ENCODE results near the gene EXOC6.

DNA sequence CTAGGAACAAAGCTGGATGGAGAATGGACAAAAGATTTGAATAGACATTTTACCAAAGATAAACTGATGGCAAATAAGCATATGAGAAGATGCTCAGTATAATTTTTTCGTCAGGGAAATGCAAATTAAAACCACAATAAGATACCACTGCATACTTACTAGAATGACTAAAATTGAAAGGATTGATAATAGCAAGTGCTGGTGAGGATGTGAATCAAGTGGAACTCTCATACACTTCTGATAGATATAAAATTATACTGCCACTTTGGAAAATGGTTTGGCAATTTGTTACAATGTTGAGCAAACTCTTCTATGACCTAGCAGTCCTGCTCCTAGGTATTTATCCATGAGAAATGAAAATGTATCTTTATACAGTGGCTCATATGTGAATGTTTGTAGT is 83.3 kb downstream of the EXOC6 start:
- TF ChIP-seq OSR1 (CRISPR knock-in tag; IDR thresholded peaks at IDR 0.05) (no peak), TCF4 (CRISPR knock-in tag; IDR thresholded peaks at IDR 0.05; ENCODE audit: borderline replicate concordance) (no peak), ZNF565 (CRISPR knock-in tag; conservative IDR thresholded peaks at IDR 0.05; ENCODE audit: low read depth) (no peak), ESRRG (CRISPR knock-in tag; IDR thresholded peaks at IDR 0.05) (no peak), BACH2 (CRISPR knock-in tag; IDR thresholded peaks at IDR 0.05; ENCODE audit: borderline replicate concordance) (no peak), SNAI2 (CRISPR knock-in tag; IDR thresholded peaks at IDR 0.05) (no peak)
- TF ChIP-seq, protein P1, sequence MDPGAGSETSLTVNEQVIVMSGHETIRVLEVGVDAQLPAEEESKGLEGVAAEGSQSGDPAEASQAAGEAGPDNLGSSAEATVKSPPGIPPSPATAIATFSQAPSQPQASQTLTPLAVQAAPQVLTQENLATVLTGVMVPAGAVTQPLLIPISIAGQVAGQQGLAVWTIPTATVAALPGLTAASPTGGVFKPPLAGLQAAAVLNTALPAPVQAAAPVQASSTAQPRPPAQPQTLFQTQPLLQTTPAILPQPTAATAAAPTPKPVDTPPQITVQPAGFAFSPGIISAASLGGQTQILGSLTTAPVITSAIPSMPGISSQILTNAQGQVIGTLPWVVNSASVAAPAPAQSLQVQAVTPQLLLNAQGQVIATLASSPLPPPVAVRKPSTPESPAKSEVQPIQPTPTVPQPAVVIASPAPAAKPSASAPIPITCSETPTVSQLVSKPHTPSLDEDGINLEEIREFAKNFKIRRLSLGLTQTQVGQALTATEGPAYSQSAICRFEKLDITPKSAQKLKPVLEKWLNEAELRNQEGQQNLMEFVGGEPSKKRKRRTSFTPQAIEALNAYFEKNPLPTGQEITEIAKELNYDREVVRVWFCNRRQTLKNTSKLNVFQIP (CRISPR knock-in tag; IDR thresholded peaks at IDR 0.05; ENCODE audit: borderline replicate concordance, low read depth), result no peak
- TF ChIP-seq, protein P2, sequence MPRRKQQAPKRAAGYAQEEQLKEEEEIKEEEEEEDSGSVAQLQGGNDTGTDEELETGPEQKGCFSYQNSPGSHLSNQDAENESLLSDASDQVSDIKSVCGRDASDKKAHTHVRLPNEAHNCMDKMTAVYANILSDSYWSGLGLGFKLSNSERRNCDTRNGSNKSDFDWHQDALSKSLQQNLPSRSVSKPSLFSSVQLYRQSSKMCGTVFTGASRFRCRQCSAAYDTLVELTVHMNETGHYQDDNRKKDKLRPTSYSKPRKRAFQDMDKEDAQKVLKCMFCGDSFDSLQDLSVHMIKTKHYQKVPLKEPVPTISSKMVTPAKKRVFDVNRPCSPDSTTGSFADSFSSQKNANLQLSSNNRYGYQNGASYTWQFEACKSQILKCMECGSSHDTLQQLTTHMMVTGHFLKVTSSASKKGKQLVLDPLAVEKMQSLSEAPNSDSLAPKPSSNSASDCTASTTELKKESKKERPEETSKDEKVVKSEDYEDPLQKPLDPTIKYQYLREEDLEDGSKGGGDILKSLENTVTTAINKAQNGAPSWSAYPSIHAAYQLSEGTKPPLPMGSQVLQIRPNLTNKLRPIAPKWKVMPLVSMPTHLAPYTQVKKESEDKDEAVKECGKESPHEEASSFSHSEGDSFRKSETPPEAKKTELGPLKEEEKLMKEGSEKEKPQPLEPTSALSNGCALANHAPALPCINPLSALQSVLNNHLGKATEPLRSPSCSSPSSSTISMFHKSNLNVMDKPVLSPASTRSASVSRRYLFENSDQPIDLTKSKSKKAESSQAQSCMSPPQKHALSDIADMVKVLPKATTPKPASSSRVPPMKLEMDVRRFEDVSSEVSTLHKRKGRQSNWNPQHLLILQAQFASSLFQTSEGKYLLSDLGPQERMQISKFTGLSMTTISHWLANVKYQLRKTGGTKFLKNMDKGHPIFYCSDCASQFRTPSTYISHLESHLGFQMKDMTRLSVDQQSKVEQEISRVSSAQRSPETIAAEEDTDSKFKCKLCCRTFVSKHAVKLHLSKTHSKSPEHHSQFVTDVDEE (CRISPR knock-in tag; IDR thresholded peaks at IDR 0.05), result no peak

Data from SK-N-SH treated with all-trans-retinoic acid at 6 μM for 48 hours (cell line).